ENCODE measurements around the gene WWOX. TPM values are rescaled to one million over a fixed set of nuclear protein-coding genes. Genes with fewer than 3 reads are reported as not detected.

WWOX gene
- total RNA-seq, 1 experiment from 2014 or later: 28.3 TPM

DNA sequence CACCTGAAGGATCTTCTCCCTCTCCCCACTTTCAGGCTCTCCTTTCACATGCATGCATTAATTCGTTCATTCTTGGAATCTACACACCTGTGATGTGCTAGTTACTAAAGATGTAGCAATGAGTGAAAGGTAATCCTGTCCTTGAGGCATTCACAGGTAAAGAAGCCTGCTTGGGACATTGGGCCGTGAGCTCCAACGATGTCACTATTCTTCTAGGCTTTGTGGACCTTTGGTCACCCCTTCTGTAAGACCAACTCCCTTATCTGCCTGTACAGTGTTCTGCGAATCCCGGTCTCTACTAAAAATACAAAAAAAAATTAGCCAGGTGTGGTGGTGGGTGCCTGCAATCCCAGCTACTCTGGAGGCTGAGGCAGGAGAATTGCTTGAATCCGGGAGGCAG, 892.5 kb downstream of the WWOX start:
- POLR2A ChIA-PET (ENCODE audit: unreplicated experiment): no interaction called here

GRCh38 chr16:78993346-78993745, 893.9 kb downstream of the WWOX start:
- DNase-seq (no peak), ATAC-seq (no peak)
- no peak overlapping the region for H3K27ac ChIP-seq (ENCODE audit: low read length)
- H3K4me3 ChIP-seq (ENCODE audit: low read length): no peak overlapping the region
- CTCF ChIA-PET: no interaction called here
- H3F3A ChIP-seq (ENCODE audit: low read length, unreplicated experiment): no peaks in the 10 kb centered on the region
- H3K4me2 ChIP-seq (ENCODE audit: low read length): no peak overlapping the region
- no TSS peak for BruUV-seq (replicated peaks)
- no peaks in the 10 kb centered on the region for H4K20me1 ChIP-seq (ENCODE audit: low read length)
- POLR2A ChIA-PET (ENCODE audit: unreplicated experiment): no interaction called here
- intact Hi-C loops (cut with micrococcal nuclease): no loop called here
- no peaks in the 10 kb centered on the region for H3K4me1 ChIP-seq (ENCODE audit: insufficient read depth, low read length)
- H2AFZ ChIP-seq (ENCODE audit: low read length): no peak overlapping the region
- H3K9ac ChIP-seq (ENCODE audit: low read length): no peak overlapping the region
- no peaks in the 10 kb centered on the region for H3K9me3 ChIP-seq (ENCODE audit: low read length)
- H3K79me2 ChIP-seq (ENCODE audit: low read length): no peaks in the 10 kb centered on the region
- TF ChIP-seq CTCF (conservative IDR thresholded peaks at IDR 0.05; ENCODE audit: low read depth, low read length): no peak
- no peak for TF ChIP-seq EZH2phosphoT487 (IDR thresholded peaks at IDR 0.05; ENCODE audit: borderline replicate concordance, low read length)
- no peak for TF ChIP-seq EZH2 (IDR thresholded peaks at IDR 0.05; ENCODE audit: low read length, unreplicated experiment)
- H3K36me3 ChIP-seq (ENCODE audit: low read depth, low read length): no peaks in the 10 kb centered on the region
- H3K27me3 ChIP-seq (ENCODE audit: low read length): no peaks in the 10 kb centered on the region
- no peaks in the 10 kb centered on the region for H3K9me2 ChIP-seq (replicated peaks; ENCODE audit: low read length)

More for the DNA sequence above, 892.5 kb downstream of the WWOX start:
- Histone ChIP-seq H3K4me2 (ENCODE audit: low read length) (no peak overlapping the region), H3K9ac (ENCODE audit: low read length) (no peak overlapping the region), H3K79me2 (ENCODE audit: low read length) (no peaks in the 10 kb centered on the region), H3K9me2 (replicated peaks; ENCODE audit: low read length) (no peaks in the 10 kb centered on the region), H3K27ac (ENCODE audit: low read length) (no peak overlapping the region), H3F3A (ENCODE audit: low read length, unreplicated experiment) (no peaks in the 10 kb centered on the region), H3K27me3 (ENCODE audit: low read length) (no peaks in the 10 kb centered on the region), H3K36me3 (ENCODE audit: low read depth, low read length) (no peaks in the 10 kb centered on the region), H4K20me1 (ENCODE audit: low read length) (no peaks in the 10 kb centered on the region), H2AFZ (ENCODE audit: low read length) (no peak overlapping the region), H3K4me1 (ENCODE audit: insufficient read depth, low read length) (no peaks in the 10 kb centered on the region), H3K9me3 (ENCODE audit: low read length) (no peaks in the 10 kb centered on the region), H3K4me3 (ENCODE audit: low read length) (no peak overlapping the region)
- TF ChIP-seq CTCF (conservative IDR thresholded peaks at IDR 0.05; ENCODE audit: low read depth, low read length) (no peak), EZH2 (IDR thresholded peaks at IDR 0.05; ENCODE audit: low read length, unreplicated experiment) (no peak), EZH2phosphoT487 (IDR thresholded peaks at IDR 0.05; ENCODE audit: borderline replicate concordance, low read length) (no peak)
- CTCF ChIA-PET: no interaction called here
- intact Hi-C loops (cut with micrococcal nuclease): no loop called here
- no peak for ATAC-seq
- no TSS peak for BruUV-seq (replicated peaks)
- no peak for DNase-seq

DNA sequence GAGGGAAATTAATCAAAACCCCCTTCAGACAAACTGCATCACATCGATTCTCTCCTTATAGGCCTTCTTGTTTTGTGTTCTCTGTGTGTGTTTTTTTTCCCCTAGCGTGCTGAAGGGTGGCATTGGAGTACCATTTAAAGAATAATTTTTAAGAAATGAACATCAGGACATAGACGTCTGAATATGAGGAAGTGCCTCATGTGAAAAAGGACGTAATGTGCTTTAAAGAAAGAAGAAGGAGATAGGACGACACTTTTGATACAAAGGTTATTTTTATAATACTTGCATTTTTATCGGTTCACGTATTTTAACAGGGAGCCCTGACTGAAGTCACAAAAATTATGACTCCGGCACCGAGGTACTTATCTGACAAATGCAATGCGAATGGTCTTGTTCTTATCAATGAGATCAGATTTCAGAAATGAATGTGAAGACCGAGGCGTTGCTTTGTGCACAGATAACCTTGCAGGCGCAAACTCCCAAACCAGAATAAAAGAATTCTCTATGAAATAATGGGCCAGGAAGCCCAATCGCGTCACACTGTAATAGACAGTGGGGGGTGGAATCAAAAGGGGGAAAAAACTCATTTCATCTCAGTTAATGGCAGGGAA, 894.8 kb downstream of the WWOX start:
- CTCF ChIA-PET: no interaction called here

More for the DNA sequence above, 894.8 kb downstream of the WWOX start:
- no peak for ATAC-seq
- POLR2A ChIA-PET (ENCODE audit: unreplicated experiment): no interaction called here
- no peak overlapping the region for H3K9ac ChIP-seq (ENCODE audit: low read length)
- no peaks in the 10 kb centered on the region for H3K27me3 ChIP-seq (ENCODE audit: low read length)
- H3K9me2 ChIP-seq (replicated peaks; ENCODE audit: low read length): no peaks in the 10 kb centered on the region
- no peaks in the 10 kb centered on the region for H3K36me3 ChIP-seq (ENCODE audit: low read depth, low read length)
- TF ChIP-seq EZH2phosphoT487 (IDR thresholded peaks at IDR 0.05; ENCODE audit: borderline replicate concordance, low read length): no peak
- no peak for TF ChIP-seq EZH2 (IDR thresholded peaks at IDR 0.05; ENCODE audit: low read length, unreplicated experiment)
- TF ChIP-seq CTCF (conservative IDR thresholded peaks at IDR 0.05; ENCODE audit: low read depth, low read length): no peak
- intact Hi-C loops (cut with micrococcal nuclease): no loop called here
- BruUV-seq (replicated peaks): no TSS peak
- no peak overlapping the region for H2AFZ ChIP-seq (ENCODE audit: low read length)
- no peak overlapping the region for H3K27ac ChIP-seq (ENCODE audit: low read length)
- H3K4me2 ChIP-seq (ENCODE audit: low read length): no peak overlapping the region
- DNase-seq: no peak
- no peak overlapping the region for H3K4me3 ChIP-seq (ENCODE audit: low read length)
- H3K4me1 ChIP-seq (ENCODE audit: insufficient read depth, low read length): no peaks in the 10 kb centered on the region
- H3K9me3 ChIP-seq (ENCODE audit: low read length): no peaks in the 10 kb centered on the region
- no peaks in the 10 kb centered on the region for H3F3A ChIP-seq (ENCODE audit: low read length, unreplicated experiment)
- no peaks in the 10 kb centered on the region for H4K20me1 ChIP-seq (ENCODE audit: low read length)
- no peaks in the 10 kb centered on the region for H3K79me2 ChIP-seq (ENCODE audit: low read length)
